Activated naive CD4-positive, alpha-beta T cell treated with anti-CD3 and anti-CD28 coated beads, Interleukin-2, amount 50 U/mL, for 24 hours (primary cell): ENCODE data around the gene RNF220.
A peak's percentile ranks its signal among the peaks of the same experiment; 100 is the strongest.

Experiments
- H3K27ac Mint-ChIP-seq: one replicate; pipeline ENCODE4 v1.8.0; 2021; ENCODE audit warnings: mild to moderate bottlenecking, mixed read lengths
- H3K27me3 Mint-ChIP-seq: one replicate; pipeline ENCODE4 v1.8.0; 2021; ENCODE audit warnings: mixed read lengths
- H3K36me3 Mint-ChIP-seq: one replicate; pipeline ENCODE4 v1.8.0; 2021; ENCODE audit warnings: mixed read lengths
- H3K4me1 Mint-ChIP-seq: one replicate; pipeline ENCODE4 v1.8.0; 2021; ENCODE audit warnings: mixed read lengths
- H3K4me3 Mint-ChIP-seq: one replicate; pipeline ENCODE4 v1.8.0; 2021; ENCODE audit warnings: mild to moderate bottlenecking, mixed read lengths
- H3K9me3 Mint-ChIP-seq: one replicate; pipeline ENCODE4 v1.8.0; 2021; ENCODE audit warnings: mixed read lengths

Gene RNF220

GRCh38 chr1:44672961-44673674 is 268.1 kb downstream of the RNF220 start:
- Mint-ChIP-seq H3K36me3 (no peaks in the 10 kb centered on the region), H3K4me1 (peaks cover 17% of the 10 kb centered on the region), H3K27me3 (no peaks in the 10 kb centered on the region), H3K9me3 (no peaks in the 10 kb centered on the region), H3K27ac (no peak overlapping the region), H3K4me3 (peak overlapping the region; percentile 86)

DNA sequence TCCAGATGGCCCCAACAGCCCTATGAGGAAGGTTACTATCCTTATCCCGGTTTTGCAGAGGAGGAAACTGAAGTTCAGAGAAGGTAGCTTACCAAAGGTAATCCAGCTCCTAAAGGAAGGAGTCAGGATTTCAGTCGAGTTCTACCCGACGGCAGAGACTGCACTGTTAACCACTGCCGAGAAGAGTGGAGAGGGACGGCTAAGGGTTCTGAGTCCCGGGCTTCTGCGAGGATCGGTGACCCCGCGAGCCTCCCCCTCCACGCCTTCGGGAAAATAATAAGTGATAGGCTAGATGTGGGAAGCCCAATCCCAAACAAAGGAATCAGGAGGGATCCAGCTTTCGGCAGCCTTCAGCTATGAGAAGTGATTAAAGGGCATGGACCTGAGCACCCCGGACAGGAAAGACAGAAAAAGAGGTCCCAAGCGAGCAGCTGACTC is 268.6 kb downstream of the RNF220 start:
- Mint-ChIP-seq H3K36me3 (no peaks in the 10 kb centered on the region), H3K27me3 (no peaks in the 10 kb centered on the region), H3K27ac (no peak overlapping the region)

GRCh38 chr1:44674113-44675000 is 269.3 kb downstream of the RNF220 start, which contains the start of the genes ARMH1 and TMEM53:
TSS of gene ARMH1 (plus strand) at chr1:44674714. CDS start at chr1:44689698, 14,984 bp downstream.
TSS of gene TMEM53 (minus strand) at chr1:44674481. CDS start at chr1:44674391, 90 bp downstream.
- Mint-ChIP-seq H3K36me3 (no peaks in the 10 kb centered on the region), H3K27me3 (no peaks in the 10 kb centered on the region)

More for the DNA sequence above, 268.6 kb downstream of the RNF220 start:
- peaks cover 17% of the 10 kb centered on the region for H3K4me1 Mint-ChIP-seq
- H3K4me3 Mint-ChIP-seq: peak overlapping the region; percentile 86
- no peaks in the 10 kb centered on the region for H3K9me3 Mint-ChIP-seq

GRCh38 chr1:44675186-44675585 is 270.1 kb downstream of the RNF220 start:
- Mint-ChIP-seq H3K9me3 (no peaks in the 10 kb centered on the region), H3K36me3 (no peaks in the 10 kb centered on the region), H3K27me3 (no peaks in the 10 kb centered on the region), H3K27ac (no peak overlapping the region), H3K4me1 (peaks cover 17% of the 10 kb centered on the region), H3K4me3 (peak overlapping the region; percentile 86)

More at GRCh38 chr1:44674113-44675000, 269.3 kb downstream of the RNF220 start, which contains the start of the genes ARMH1 and TMEM53:
- Mint-ChIP-seq H3K9me3 (no peaks in the 10 kb centered on the region), H3K27ac (peak within 1 kb of the TSS; percentile 71), H3K4me1 (peaks cover 17% of the 10 kb centered on the region), H3K4me3 (peak within 1 kb of the TSS; percentile 86)

- H3K4me1 Mint-ChIP-seq: peaks cover 17% of the 10 kb centered on the region
- no peaks in the 10 kb centered on the region for H3K9me3 Mint-ChIP-seq
- H3K27me3 Mint-ChIP-seq: no peaks in the 10 kb centered on the region
- H3K4me3 Mint-ChIP-seq: no peak overlapping the region
- H3K27ac Mint-ChIP-seq: no peak overlapping the region
- H3K36me3 Mint-ChIP-seq: no peaks in the 10 kb centered on the region
These were observed 271.6 kb downstream of the RNF220 start for GRCh38 chr1:44676484-44677200.

DNA sequence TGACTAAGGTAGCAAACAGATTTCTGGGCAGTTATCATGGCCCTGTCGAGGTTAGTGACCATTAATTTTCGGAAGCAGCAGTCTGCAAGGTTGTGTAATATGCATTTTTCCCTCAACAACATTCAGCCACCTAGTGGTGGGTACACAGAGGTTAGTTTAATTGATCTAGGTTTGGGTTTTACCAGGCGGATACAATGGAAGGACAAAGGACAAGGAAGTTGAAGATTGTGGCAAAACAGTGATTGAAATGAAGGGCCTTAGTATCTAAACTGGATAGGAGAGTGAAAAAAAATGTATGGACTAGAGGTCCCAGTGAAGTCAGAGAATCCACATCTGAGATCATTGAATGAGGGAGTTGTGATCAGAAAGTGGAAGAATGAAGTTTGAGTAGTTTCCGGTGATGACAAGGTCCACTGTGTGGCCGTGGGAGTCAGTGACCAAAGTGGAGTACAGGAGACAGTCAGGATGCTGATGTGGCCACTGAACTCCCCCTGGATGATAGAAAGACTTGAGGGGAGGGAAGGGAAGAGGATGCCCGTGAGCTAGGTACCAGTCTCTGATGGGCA is 272.2 kb downstream of the RNF220 start:
- Mint-ChIP-seq H3K9me3 (no peaks in the 10 kb centered on the region), H3K4me3 (no peak overlapping the region), H3K27me3 (no peaks in the 10 kb centered on the region), H3K4me1 (peaks cover 12% of the 10 kb centered on the region), H3K27ac (no peak overlapping the region), H3K36me3 (no peaks in the 10 kb centered on the region)

DNA sequence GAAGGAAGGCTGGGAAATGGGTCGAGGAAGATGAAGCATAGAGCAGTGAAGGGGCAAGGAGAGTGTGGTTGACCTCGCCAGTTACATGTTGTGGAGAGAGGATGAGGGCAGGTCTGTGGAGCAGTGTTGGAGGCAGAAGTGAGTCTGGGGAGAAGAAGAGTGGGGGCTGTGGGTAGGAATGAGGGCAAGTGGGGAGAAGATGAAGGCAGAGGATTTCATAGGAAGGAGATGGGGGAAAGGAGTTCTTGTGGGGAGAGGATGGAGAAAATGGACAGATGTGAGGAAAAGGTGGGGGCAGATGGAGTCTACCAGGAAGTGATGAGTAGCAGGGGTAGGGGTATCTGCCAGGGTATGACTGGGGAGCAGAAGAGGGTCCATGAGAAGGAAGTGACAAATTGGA is 273.1 kb downstream of the RNF220 start:
- Mint-ChIP-seq H3K36me3 (no peaks in the 10 kb centered on the region), H3K27ac (no peak overlapping the region), H3K9me3 (no peaks in the 10 kb centered on the region), H3K27me3 (no peaks in the 10 kb centered on the region), H3K4me1 (peaks cover 8% of the 10 kb centered on the region), H3K4me3 (no peak overlapping the region)

DNA sequence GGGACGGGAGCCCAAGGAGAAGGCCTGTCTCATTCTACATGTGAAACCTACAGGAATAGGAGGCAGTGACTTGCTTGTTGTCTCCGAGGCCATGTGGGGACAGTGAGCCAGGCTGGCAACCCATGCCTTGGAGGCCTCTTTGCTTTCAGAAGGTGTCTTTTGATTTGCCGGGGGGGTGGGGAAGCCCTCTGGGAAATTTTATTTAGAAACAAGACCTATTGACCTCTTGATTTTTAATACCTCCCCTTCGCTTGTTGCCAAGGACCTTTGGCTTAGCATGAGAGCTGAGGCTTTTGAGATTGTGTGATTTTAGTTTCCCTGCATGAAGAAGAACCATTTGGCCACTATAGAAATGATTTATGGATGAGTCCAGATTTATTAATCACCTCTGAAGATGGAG is 273.6 kb downstream of the RNF220 start:
- H3K4me3 Mint-ChIP-seq: no peak overlapping the region
- H3K36me3 Mint-ChIP-seq: no peaks in the 10 kb centered on the region
- H3K27me3 Mint-ChIP-seq: no peaks in the 10 kb centered on the region
- H3K27ac Mint-ChIP-seq: no peak overlapping the region
- no peaks in the 10 kb centered on the region for H3K9me3 Mint-ChIP-seq
- peaks cover 3% of the 10 kb centered on the region for H3K4me1 Mint-ChIP-seq

GRCh38 chr1:44679468-44679867 is 274.4 kb downstream of the RNF220 start:
- no peak overlapping the region for H3K27ac Mint-ChIP-seq
- no peaks in the 10 kb centered on the region for H3K27me3 Mint-ChIP-seq
- H3K36me3 Mint-ChIP-seq: no peaks in the 10 kb centered on the region
- no peaks in the 10 kb centered on the region for H3K9me3 Mint-ChIP-seq
- peaks cover 2% of the 10 kb centered on the region for H3K4me1 Mint-ChIP-seq
- H3K4me3 Mint-ChIP-seq: no peak overlapping the region

GRCh38 chr1:44681905-44682882 is 277.1 kb downstream of the RNF220 start:
- Mint-ChIP-seq H3K4me3 (no peak overlapping the region), H3K36me3 (no peaks in the 10 kb centered on the region), H3K27me3 (no peaks in the 10 kb centered on the region), H3K9me3 (no peaks in the 10 kb centered on the region), H3K4me1 (peaks cover 4% of the 10 kb centered on the region), H3K27ac (no peak overlapping the region)

- no peak overlapping the region for H3K4me3 Mint-ChIP-seq
- peaks cover 4% of the 10 kb centered on the region for H3K4me1 Mint-ChIP-seq
- H3K27me3 Mint-ChIP-seq: no peaks in the 10 kb centered on the region
- H3K36me3 Mint-ChIP-seq: no peaks in the 10 kb centered on the region
- H3K27ac Mint-ChIP-seq: no peak overlapping the region
- H3K9me3 Mint-ChIP-seq: no peaks in the 10 kb centered on the region
These were observed 277.8 kb downstream of the RNF220 start for GRCh38 chr1:44682883-44683265.

DNA sequence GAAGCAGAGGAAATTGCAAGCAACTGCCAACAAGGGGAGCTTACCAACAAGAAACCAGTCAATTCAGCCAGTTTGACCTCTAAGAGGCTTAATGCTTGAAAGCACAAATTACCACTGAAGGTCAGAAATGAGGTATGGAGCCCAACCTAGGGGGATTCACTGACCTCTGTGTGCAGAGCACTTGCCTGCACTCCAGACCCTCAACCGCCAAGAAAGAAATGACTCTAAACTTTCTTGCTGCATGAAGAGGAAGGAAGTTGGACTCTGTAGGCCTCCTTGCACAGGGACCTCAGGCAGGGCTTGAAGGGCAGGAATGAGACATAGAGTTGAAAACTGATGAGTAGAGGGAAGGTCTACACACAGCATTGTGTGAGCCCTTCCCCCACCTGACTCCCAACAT is 279.5 kb downstream of the RNF220 start:
- no peaks in the 10 kb centered on the region for H3K9me3 Mint-ChIP-seq
- H3K27ac Mint-ChIP-seq: no peak overlapping the region

DNA sequence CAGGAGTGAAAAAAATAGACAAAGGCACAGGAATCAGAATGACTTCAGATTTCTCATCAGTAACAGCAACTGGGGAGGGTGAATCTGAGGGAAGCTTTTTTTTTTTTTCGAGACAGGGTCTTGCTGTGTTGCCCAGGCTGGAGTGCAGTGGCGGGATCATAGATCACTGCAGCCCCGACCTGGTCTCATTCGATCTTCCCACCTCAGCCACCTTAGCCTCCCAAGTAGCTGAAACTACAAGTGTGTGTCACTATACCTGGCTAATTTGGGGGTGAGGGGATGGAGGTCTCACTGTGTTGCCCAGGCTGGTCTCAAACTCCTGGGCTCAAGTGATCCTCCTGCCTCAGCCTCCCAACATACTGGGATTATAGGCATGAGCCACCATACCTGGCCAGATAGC is 280.2 kb downstream of the RNF220 start:
- Mint-ChIP-seq H3K9me3 (no peaks in the 10 kb centered on the region), H3K27ac (no peak overlapping the region), H3K4me3 (no peak overlapping the region), H3K27me3 (no peaks in the 10 kb centered on the region), H3K4me1 (peaks cover 4% of the 10 kb centered on the region), H3K36me3 (no peaks in the 10 kb centered on the region)

More for the DNA sequence above, 279.5 kb downstream of the RNF220 start:
- peaks cover 4% of the 10 kb centered on the region for H3K4me1 Mint-ChIP-seq
- H3K4me3 Mint-ChIP-seq: no peak overlapping the region
- H3K36me3 Mint-ChIP-seq: no peaks in the 10 kb centered on the region
- no peaks in the 10 kb centered on the region for H3K27me3 Mint-ChIP-seq

DNA sequence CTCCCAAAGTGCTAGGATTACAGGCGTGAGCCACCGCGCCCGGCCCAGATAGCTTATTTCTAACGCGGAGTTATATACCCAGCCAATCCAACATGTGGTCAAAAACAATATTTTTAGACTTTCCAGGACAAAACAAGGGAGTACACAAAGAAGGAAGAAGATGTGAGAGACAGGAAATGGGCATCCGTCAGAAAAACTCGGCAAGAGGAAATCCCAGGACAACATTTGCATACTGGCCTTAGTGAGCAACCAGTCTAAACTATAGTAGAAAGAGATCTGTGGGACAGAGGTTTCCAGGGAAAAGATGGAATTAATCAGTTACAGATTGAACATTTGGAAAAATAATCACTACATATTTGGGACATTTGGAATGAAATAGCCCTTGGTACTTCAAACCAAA is 280.8 kb downstream of the RNF220 start:
- Mint-ChIP-seq H3K9me3 (no peaks in the 10 kb centered on the region), H3K27ac (no peak overlapping the region), H3K36me3 (no peaks in the 10 kb centered on the region), H3K4me1 (peaks cover 4% of the 10 kb centered on the region), H3K27me3 (no peaks in the 10 kb centered on the region), H3K4me3 (no peak overlapping the region)
